Activated T-cell treated with anti-CD3 and anti-CD28 coated beads, Interleukin-2, amount 50 U/mL, for 48 hours (primary cell): ENCODE results near the gene WNT9A.

Source experiments
- DNase-seq, 2 experiments: peaks; one replicate each; pipeline ENCODE4 v3.0.0-alpha.2; 2020

The WNT9A gene

DNA sequence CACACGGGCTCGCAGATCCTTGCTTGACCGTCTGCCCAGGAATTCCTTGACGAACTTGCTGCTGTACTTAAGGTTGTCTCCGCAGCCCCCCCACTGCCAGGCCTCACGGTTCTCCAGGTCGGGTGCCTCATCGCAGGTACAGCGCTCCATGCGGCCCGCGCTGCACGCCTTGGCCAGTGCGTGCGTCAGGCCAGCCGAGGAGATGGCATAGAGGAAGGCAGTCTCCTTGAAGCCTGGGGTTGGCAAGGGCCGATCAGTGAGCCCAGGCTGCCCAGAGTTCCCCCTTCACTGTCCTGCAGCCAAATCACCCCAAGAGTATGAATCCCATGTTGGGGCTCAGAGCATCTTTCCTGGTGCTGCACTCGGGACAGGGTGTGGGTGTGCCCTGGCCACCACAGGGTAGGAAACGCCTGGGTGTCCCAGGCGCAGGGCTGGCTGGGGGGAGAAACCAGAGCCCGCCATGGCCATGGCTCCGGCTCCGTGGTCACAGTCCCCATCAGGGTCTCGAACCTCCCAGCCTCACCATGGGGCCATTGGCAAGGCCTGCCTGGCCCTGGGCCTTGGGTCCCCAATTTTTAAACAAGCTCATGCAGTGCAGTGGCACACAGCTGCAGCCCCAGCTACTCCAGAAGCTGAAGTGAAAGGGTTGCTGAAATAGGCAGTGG, 23.4 kb downstream of the WNT9A start:
- DNase-seq: no peak

DNA sequence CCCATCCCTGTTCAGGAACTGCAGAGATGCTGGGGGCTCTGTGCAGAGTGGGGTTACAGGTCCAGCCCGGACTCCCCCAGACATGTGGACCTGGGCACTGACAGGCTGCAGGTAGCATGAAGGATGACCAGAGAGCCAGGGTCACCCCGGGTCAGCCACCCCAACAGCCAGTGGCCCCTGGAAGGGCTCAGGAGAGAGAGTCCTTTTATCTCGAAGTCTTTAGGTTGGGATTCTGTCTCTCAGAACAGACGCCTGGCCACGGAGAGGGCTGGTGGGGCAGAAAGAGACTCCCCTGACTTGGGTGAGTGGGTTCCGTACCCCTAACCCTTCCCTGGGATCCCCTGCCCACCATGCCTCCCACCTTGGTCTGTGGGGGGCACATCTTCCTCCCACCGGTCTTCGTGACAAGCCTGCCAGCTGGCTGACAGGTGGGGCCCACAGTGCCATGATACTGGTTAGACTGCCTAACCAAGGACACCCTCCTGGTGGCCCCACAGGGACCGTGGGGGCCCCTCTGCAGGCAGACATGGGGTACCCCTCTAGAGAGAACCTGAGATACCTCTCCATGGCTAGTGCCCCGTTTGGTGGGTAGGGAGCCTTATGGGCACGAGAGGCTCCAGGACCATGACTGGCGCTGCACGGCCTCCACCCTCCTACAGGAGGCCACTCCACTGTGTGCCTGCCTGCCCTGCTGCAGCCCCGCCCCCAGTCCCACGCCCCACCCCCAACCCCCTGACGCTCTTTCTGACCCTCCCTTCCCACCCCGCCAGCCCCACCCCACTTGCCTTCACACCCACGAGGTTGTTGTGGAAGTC, 24.2 kb downstream of the WNT9A start:
- no peak for DNase-seq

DNA sequence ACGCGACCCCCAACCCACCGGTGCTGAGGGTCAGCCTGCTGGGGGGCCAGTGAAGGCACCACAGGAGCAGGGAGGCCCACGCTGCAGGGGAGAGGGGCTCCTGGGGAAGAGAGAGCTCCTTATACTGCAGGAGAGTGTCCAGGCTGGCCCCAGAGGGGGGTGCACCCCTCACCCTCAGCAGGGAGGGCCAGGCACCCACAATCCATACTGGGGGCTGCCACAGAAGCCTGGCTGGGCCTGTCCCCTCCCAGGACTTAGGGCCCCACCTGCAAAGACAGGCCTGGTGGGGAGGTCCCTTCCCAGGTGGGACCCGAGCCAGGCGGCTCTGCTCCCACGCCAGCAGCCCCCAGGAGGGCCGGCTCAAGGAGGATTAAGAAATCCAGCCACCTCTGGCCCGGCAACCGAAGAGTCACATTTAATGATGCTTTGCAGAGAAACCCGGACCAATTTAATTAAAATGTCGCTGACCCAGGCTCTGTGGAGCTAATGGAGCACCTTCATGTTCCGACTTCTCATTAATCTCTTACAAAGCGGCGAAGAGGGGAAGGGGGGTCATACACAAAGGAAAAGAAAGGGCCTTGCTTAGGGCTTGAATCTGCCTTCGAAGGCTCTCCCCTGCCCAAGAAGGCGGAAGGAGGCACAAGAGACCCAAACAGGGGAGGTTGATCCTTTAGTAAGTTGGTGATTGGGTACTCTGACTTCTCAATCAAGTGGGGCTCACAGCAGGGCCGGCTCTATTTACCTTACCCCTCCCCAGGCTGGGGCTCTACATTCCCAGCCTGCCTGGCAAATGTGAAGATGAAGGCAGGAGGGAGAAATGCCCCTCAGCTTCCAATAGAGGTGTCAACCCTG, 25.0 kb downstream of the WNT9A start:
- DNase-seq: no peak

DNA sequence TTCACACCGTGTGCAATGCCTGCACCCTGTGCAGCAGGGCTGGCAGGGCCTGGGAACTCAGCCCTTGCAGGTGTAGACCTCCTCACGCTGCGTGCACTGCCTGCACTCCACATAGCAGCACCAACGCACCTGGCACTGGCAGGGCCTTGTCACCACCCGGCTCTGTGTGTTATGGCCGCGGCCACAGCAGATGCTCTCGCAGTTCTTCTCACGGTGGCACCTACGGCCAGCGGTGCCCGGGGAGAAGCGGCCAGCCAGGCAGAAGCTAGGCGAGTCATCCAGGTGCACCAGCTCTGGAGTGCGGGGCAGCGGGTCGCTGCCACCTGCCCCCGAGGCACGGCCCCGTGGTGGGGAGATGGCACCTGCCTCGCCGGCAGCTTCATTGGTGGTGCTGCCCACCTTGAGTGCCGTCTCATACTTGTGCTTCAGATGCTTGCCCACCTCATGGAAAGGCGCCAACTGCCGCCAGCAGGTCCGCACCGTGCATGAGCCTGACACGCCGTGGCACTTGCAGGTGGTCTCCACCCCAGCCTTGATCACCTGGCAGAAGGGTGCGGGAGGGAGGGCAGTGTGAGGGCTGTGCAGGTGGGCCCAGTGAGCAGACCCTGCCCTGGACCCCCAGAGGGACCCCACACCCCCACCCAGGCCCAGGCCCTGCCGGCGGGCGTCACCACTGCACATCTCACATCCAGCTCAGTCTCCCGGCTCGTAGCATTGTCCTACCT, 26.1 kb downstream of the WNT9A start:
- no peak for DNase-seq

DNA sequence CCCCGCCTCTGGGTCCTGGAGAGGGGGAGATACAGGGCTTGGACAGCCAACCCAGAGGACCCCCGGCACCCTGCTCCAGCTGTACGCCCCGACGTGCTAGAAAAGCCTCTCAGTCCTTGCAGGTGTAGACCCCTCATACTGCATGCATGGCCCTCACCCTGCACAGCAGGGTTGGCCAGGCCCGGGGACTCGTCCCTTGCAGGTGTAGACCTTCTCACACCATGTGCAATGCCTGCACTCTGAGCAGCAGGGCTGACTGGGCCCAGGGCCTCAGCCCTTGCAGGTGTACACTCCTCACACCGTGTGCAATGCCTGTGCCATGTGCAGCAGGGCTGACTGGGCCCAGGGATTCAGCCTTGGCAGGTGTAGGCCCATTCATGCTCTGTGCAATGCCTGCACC, 26.8 kb downstream of the WNT9A start:
- DNase-seq: no peak

DNA sequence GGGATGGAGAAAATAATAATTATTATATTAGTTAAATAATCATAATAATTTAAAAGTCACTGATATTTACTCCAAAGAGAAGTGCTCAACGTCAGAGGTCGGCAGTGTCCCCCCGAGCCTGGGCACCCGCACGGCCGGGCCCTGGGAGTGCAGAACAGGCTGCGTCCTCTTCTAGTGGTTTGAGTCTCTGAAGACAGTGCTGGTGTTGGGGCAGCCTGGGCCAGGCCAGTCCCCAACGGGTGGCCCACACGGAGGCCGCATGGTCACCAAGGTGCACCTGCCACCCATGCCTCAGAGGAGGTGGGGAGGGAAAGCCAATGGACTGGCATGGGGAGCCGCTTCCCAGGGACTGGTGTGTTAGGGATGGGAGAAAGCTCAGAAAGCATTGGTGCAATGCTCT, 27.3 kb downstream of the WNT9A start:
- no peak for DNase-seq

DNA sequence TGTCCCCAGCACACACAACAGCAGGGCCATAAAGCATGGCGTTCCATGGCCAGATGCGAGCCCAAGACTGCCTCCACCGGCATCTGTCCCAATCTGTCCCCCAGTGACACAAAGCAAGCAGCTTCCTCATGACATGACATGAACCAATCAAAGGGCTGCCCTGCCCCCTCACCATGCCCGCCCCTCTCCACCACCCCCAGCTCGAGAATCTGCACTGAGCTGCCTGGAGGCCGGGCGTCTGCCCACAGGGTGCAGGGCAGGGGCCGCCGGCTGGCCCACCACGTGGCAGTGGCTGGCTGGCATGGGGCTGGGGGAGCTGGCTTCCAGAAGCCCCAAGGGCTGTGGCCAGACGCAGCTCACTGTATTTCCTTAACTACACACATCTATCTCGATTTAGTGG, 27.8 kb downstream of the WNT9A start:
- no peak for DNase-seq

DNA sequence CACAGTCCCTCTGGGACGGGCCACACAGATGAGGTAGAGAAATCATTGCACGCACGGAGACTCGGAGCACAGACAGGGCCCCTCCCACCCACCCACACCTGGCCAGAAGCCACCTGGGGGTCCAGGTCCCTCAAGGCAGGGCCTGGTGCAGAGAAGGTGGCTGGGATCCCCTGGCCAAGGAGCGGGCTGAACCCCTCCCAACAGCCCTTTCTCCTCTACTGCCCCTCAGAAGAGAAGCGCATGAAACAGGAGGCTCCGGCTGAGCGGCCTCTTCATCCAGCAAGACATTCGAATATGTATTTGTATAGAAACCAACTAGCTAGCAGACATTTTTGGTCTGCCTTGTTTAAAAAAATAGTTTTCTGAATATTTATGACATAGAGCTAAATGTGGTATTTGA, 29.0 kb downstream of the WNT9A start:
- DNase-seq: no peak

DNA sequence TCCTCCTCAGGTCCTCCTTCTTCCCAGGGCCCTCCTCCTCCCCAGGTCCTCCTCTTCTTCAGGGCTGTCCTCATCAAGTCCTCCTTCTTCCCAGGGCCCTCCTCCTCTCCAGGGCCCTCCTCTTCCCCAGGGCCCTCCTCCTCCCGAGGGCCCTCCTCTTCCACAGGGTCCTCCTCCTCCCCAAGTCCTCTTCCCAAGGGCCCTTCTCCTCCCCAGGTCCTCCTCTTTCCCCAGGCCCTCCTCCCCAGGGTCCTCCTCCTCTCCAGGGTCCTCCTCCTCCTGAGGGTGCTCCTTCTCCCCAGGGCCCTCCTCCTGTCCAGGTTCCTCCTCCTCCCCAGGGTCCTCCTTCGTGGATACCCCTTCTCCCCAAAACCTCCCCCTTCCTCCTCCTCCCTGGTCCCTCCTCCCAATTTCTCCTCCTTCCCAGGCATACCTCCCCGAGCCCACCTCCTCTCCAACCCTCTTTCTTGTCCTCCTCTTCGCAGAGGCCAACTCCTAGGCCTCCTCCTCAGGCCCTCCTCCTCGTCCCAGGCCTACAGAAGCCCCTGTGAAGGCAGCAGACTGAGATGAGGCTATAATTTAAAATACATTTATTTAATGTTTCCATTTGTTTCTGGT, 29.5 kb downstream of the WNT9A start:
- no peak for DNase-seq

DNA sequence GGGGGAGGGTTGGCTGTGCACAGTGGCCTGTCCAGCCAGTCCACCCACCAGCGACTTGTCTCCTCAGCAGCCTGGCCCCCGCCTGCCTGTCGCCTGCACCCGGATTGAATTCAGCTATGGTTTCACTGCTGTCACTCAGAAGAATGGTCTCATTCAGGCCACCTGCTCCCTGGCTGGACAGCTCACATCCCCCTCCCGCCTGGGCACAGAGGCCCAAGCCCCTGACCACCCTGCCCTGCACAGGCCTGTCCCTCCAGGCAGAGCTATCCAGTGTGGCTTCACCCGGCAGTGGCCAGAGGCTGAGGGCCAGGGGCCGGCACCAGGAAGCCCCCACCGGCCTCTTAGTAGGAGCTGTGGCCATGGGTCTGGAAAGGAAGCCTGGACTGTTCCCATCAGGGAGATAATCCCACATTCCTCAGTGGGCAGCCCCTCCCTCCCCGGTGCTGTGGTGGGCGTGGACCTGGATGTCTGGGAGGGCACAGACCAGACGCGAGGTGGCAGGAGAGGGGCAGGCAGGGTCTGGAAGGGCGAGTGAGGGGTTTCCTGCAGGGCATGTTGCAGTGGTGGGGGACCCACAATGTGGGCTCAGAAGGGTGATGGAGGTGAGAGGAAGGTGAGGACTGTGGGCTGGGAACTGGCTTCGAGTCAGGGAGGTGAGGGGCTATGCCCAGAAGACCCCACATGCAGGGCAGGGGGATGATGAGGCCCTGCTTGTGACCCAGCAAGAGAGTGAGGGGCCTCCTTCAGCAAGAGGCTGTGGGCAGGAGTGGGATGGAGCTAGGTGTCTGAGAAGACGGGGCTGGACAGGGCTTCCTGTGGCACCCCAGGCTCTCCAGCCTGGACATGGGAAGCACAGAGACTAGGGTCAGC, 30.4 kb downstream of the WNT9A start:
- no peak for DNase-seq

DNA sequence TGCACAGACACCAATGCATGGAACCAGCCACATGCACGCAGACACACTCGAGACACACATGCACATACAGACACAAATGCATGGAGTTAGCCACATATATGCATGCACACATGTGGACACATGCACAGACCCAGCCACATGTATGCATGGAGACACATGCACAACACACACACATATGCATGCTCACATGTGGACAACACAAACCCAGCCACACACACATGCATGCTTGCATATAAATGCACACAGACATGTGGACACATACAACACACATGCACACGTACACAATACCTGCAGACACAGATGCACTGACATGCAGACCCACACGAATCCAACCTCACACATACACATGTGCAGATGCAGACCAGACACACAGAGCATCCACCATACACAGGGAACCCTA, 31.1 kb downstream of the WNT9A start:
- DNase-seq: no peak

DNA sequence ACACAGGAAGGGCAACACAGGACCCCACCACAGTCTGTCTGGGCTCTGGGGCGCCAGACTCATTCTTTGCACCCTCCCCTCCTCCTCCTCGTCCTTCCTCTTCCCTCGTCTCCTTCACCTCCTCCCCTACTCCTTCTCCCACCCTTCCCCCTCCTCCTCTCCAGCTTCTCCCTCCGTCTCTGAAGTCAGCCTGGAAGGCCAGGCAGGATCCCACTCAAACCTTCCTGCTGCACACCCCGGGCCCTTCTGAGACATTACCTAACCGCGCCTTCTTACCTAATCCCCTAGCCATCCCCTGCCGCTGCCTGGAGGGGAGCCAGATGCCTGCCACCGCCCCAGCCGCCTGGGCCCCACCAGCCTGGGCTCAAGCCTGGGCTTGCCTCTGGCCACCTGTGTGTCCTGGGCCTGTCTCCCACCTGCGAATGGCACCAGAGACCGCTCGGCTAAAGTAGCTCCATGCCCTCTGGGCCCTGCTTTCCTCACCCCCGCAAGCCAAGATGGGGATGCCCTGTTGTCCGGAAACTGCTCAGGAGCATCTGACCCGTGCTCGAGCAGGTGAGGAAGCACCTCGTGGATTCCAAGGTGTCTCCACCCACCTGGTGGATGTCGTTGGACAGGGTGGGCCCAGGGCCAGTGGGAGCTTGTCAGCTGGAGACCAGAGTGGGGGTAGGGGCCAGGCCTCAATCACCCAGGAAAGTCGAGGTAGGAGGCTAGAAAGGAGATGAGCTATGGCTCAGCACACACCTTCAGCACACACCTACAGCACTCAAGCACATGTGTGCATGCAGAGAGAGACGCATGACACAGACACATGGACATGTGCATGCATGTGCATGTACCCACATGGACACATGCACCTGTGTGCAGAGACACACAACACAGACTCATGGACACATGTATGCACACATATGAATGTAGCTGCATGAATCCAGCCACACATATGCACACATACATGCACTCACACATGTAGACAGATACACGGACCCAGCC, 31.9 kb downstream of the WNT9A start:
- no peak for DNase-seq

DNA sequence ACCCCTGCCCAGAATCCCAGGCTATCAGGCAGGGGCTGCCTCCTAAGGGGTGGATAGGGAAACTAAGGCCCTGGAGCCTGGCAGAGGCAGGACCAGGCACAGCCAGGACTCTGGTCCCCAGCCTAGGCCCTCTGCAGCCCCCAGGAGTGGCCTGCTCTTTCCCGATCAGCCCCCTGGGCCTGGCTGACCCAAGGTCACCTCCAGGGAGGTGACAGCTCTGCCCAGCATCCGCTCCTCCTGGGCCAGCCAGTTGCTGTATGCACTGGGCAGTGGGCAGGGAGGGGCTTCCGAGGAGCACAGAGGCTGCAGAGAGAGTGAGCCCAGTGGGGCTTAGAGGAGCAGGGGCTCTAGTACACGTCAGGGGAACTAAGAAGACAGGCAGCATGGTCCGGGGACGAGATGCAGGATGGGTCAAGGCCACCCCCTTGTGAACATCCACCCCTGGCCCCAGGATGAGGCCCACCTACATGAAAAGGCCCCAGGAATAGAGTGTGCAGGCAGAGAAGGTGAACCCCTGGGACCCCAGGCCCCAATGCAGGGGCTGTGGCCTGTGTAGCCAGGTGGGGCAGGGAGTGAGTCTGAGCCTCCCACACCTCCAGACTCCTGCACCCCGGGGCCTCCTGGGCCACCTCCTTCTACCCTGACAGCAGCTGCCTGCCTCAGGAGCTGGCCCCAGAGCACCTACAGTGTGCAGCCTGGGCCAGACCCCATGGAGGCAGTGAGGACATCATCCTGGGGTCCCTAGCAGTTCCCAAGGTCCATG, 32.8 kb downstream of the WNT9A start:
- DNase-seq: no peak

DNA sequence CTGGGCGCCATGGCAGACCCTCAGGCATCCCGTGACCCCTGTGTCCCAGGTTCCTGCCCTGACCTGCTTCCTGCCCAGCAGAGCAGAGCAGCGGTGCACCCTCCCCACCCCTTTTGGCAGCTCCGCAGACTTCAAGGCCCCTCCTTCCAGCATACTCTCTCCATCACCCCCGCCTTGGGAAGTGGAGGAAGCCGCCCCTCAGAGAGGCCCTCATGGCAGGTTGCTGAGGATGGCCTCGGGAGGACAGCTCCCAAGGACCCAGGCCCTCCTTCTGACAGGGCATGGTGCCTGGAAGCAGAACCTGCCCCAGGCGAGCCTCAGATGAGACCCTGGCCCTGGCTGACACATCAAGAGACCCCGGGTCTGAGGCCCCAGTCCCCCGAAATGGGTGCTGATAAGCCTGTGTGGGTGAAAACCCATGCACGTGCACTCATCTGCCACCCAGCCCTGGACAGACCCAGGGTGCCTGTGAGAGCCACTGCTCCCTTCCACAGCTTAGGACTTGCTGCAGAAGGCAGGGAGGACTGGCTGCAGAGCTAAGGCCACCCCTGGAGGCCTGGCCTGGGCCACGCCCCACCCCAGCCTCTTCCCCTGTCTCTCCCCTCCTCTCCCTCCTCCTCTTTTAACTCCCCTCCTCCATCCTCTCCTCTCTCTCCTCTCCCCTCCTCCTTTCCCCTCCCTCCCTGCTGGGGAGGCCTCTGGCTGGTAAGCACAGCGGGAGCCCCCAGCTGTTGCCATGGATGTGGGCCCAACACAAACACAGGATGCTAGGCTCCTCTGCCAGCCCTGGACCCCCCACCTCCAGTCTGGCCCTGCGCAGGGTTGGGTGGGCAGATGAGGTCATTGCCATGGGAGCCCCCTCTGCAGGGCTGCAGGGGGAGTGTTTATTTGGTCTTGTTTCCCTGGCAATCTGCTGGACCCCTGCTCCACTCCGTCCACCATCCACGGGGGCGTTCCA, 33.7 kb downstream of the WNT9A start:
- no peak for DNase-seq

DNA sequence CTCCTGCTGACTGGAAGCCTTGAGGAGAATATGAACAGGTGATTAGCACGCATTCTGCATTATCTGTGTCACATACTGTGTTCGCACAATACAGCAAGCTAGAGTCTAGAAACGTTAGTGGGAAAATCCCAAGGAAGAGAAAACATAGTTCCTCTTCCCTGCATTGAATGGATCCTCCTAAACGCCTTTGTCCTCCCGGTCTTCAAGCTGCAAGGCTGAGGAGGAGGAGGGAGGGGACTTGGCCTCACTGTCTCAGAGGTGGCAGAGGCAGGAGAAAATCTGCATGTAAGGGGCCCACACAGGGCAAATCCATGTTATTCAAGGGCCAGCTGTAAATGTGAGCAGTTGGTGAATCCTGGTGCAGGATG, 34.4 kb downstream of the WNT9A start:
- DNase-seq: no peak

DNA sequence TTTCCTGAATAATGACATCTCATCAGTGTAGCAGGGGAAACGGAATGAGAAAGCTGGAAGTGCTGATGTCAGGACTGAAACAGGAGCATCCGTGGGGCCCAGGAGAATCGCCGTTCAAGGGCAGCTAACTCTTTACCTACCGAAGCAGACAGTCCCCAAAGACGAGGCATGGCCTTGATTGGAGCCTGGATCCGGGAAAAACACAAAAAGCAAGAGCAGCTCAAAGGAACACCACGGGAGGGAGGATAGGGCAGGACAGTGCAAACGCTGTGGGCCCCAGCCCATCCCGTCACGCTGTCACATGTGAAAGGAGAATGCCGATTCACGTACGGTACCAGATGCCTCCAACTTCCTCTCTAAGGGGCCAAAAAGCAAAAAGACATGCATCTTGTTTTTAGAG, 34.9 kb downstream of the WNT9A start:
- DNase-seq: no peak

DNA sequence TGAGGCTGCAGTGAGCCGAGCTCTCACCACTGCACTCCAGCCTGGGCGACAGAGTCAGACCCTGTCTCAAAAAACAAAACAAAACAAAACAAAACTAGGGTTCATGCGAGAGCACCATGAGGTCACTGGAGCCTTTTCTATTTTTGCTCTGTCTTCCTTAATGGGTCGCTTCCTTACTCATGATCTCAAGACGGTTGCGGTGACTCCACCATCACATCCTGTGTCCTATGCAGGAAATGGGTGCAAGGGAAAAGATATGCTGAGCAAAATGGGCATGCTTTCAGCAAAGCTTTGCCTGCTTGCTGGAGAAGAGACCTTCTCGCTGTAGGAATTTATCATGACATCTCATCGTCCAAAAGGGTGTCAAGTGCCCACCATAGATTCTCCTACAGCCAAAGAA, 36.4 kb downstream of the WNT9A start:
- DNase-seq: no peak

DNA sequence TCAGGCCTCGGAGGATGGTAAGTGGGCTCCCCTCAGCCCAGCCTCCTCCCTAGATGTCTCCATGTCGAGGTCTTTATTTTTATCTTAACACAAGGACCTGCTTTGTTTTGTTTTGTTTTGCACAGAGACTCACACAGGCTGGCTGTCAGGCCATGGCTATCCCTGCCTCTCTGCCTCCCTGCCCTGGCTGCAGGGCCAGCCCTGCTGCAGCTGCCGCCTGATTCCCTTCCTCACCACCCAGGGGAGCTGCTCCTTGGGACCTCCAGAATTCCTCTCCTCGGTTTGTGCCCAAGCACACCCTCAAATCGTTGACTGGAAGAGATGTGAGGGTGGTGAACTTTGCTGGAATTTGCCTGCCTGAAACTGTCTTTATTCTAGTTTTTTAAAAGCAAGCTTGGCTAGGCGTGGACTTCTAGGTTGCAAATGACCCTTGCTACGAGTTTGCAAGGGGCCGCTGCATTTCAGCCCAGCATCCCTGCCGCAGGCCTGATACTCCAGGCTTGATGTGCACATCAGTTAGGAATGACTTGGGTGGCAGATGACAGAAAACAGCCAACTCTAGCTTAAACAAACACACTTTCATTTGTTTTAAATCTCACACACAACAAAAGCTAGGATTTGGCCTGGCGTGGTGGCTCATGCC, 37.1 kb downstream of the WNT9A start:
- DNase-seq: no peak
